MCF 10A (cell line): ENCODE data around the gene FBXO44. TPM values are rescaled to one million over a fixed set of nuclear protein-coding genes. Genes with fewer than 3 reads are reported as not detected.
A peak's percentile ranks its signal among the peaks of the same experiment; 100 is the strongest.

Experiments
- BruUV-seq: library from RNA; stranded (reverse); fragments of 400-500 nt; replicated peaks from 2 replicates; lab custom pipeline; 2021; lab: Mats Ljungman, UMichigan
- CTCF ChIA-PET: fragments of 300-600 bp; sonication (Branson Sonifier 250); formaldehyde crosslinking; extraction: SDS; loops from one replicate; lab custom pipeline; 2021; ENCODE audit warnings: antibody characterized with exemption, inconsistent platforms; lab: Yijun Ruan, JAX
- POLR2A ChIA-PET: fragments of 300-600, 350-650 bp; sonication (Branson Sonifier 250); formaldehyde crosslinking; extraction: SDS; loops from one replicate; lab custom pipeline; 2020; ENCODE audit warnings: antibody characterized with exemption, inconsistent platforms; lab: Yijun Ruan, JAX
- DNase-seq: peaks from one replicate; pipeline ENCODE4 v3.0.0-alpha.2; 2018; ENCODE audit not compliant: unreplicated experiment
- H3K27ac Mint-ChIP-seq: one replicate; pipeline ENCODE4 v1.8.0; 2022; ENCODE audit warnings: mild to moderate bottlenecking, low read depth, mixed read lengths; ENCODE audit not compliant: unreplicated experiment
- H3K27me3 Mint-ChIP-seq: one replicate; pipeline ENCODE4 v1.8.0; 2022; ENCODE audit warnings: mixed read lengths; ENCODE audit not compliant: insufficient read depth, unreplicated experiment
- H3K36me3 Mint-ChIP-seq: one replicate; pipeline ENCODE4 v1.8.0; 2022; ENCODE audit warnings: mild to moderate bottlenecking, moderate library complexity, mixed read lengths; ENCODE audit not compliant: insufficient read depth, unreplicated experiment
- H3K4me1 Mint-ChIP-seq: one replicate; pipeline ENCODE4 v1.8.0; 2022; ENCODE audit warnings: mixed read lengths; ENCODE audit not compliant: insufficient read depth, unreplicated experiment
- H3K4me3 Mint-ChIP-seq: one replicate; pipeline ENCODE4 v1.8.0; 2022; ENCODE audit warnings: mild to moderate bottlenecking, moderate library complexity, mixed read lengths; ENCODE audit not compliant: unreplicated experiment
- H3K9me3 Mint-ChIP-seq: one replicate; pipeline ENCODE4 v1.8.0; 2022; ENCODE audit warnings: mixed read lengths; ENCODE audit not compliant: unreplicated experiment
- intact Hi-C: fragments of 100-400 bp; cut with micrococcal nuclease; formaldehyde crosslinking; loops from 2 replicates; pipeline ENCODE4 v1.14.1; 2022
- total RNA-seq: library from RNA; stranded (reverse); gene quantifications from 2 replicates; pipeline ENCODE4 v1.2.3, GENCODE V29; 2022
- TF ChIP-seq, protein P1 (sequence below): fragments of 200-600 bp; IDR thresholded peaks from one replicate; pipeline ENCODE4 v1.8.0; 2022; ENCODE audit warnings: antibody characterized with exemption, mild to moderate bottlenecking; ENCODE audit not compliant: unreplicated experiment

FBXO44 gene
- total RNA-seq, 1 experiment from 2014 or later = 16.3 TPM

DNA sequence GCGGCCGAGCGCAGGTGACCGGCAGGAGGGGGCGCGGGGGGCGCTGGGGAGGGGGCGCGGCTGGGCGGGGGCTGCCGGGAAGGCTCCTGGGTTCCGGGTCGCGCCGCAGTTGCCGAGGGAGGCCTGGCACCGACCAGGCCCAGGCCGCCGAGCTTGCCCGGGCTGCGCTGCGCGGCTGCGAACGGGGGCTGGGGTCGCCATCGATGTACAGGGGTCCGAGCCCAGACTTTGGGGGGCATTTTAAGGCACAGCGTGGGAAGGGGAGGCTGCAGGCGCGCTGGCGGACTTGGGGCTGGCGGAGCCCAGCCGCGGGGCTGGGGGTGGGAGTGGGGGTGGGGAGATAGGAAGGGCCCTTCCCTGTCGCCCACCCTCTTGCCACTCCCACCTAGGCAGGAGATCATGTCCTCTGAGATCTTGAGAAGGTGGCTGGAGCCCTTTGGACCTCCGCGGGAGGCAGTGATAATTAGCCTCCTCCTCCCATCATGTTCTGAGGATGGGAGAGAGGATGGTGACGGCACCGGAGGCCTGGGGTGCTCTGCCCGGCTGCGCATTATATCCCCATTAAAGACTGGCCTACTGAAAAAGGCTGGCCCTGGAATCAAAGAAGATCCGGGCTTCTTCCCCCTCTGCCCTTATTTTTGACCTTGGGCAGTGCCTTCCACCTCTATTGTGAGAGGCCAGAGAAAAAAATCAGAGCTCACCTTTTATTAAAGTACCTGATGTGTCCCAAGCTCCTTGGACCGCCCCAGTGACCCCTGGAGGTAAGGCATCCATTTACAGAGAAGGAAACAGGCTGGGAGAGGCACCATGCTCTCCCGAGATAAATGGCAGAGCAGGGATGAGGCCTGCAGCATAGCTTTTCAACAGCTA is 497 bp downstream of the FBXO44 start:
- ChIA-PET POLR2A (interaction anchor here (0.6 to 2.6 kb wide), 11 partner anchors 9 to 413 kb away, joined by 3 to 11 read pairs (median 3); partner anchors contain the start of genes FBXO6, MAD2L2, MFN2 and MTOR), CTCF (interaction anchor here (0.6 to 4.4 kb wide), 6 partner anchors 9 to 414 kb away, joined by 3 to 27 read pairs (median 3); partner anchors contain the start of gene FBXO6)
- Mint-ChIP-seq H3K4me1 (no peaks in the 10 kb centered on the region), H3K4me3 (peak overlapping the region; percentile 76), H3K27ac (peak overlapping the region; percentile 66), H3K9me3 (no peaks in the 10 kb centered on the region), H3K36me3 (peaks cover 33% of the 10 kb centered on the region), H3K27me3 (no peaks in the 10 kb centered on the region)
- TF ChIP-seq, protein P1, sequence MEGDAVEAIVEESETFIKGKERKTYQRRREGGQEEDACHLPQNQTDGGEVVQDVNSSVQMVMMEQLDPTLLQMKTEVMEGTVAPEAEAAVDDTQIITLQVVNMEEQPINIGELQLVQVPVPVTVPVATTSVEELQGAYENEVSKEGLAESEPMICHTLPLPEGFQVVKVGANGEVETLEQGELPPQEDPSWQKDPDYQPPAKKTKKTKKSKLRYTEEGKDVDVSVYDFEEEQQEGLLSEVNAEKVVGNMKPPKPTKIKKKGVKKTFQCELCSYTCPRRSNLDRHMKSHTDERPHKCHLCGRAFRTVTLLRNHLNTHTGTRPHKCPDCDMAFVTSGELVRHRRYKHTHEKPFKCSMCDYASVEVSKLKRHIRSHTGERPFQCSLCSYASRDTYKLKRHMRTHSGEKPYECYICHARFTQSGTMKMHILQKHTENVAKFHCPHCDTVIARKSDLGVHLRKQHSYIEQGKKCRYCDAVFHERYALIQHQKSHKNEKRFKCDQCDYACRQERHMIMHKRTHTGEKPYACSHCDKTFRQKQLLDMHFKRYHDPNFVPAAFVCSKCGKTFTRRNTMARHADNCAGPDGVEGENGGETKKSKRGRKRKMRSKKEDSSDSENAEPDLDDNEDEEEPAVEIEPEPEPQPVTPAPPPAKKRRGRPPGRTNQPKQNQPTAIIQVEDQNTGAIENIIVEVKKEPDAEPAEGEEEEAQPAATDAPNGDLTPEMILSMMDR = no peak
- no TSS peak for BruUV-seq
- intact Hi-C loops = no loop called here
- no peak for DNase-seq

DNA sequence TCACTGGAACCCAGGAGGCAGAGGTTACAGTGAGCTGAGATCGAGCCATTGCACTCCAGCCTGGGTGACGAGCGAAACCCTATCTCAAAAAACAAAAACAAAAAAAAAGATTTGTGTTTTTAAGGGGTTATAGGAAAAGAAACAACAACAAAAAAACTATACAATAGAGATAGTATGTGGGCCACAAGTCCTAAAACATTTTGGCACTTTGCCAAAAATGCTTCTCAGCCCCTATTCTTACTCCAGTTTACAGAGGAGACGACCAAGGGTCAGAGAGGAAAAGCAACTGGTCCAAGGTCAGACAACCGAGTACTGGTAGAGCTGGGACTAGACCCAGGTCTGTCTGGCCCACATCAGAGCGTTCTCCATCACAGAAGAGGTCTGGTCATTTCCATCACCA is 3.0 kb downstream of the FBXO44 start:
- no TSS peak for BruUV-seq
- Mint-ChIP-seq H3K4me3 (no peak overlapping the region), H3K36me3 (peaks cover 36% of the 10 kb centered on the region), H3K9me3 (no peaks in the 10 kb centered on the region), H3K27ac (no peak overlapping the region), H3K4me1 (no peaks in the 10 kb centered on the region), H3K27me3 (no peaks in the 10 kb centered on the region)
- TF ChIP-seq, protein P1 = no peak
- DNase-seq = no peak
- intact Hi-C loops = no loop called here
- CTCF ChIA-PET = interaction anchor here (0.7 to 1.1 kb wide), 2 partner anchors 10 to 406 kb away, joined by 3 to 4 read pairs; no protein-coding TSS in a partner anchor
- POLR2A ChIA-PET = no interaction called here

DNA sequence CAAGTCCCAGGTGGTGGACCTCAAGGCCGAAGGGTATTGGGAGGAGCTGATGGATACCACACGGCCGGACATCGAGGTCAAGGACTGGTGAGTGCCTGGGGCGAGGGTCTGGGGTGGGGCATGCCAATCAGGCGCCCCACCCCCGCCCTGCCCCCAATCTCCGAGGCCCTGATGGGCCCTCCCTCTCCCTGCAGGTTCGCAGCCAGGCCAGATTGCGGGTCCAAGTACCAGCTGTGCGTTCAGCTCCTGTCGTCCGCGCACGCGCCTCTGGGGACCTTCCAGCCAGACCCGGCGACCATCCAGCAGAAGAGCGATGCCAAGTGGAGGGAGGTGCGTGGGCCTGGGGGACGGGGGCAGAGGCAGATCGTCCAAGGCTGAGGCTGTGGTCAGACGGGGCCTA is 3.9 kb downstream of the FBXO44 start:
- Mint-ChIP-seq H3K27me3 (no peaks in the 10 kb centered on the region), H3K36me3 (peaks cover 36% of the 10 kb centered on the region), H3K9me3 (no peaks in the 10 kb centered on the region), H3K4me1 (no peaks in the 10 kb centered on the region), H3K4me3 (no peak overlapping the region), H3K27ac (no peak overlapping the region)
- TF ChIP-seq, protein P1 = no peak
- intact Hi-C loops = no loop called here
- BruUV-seq = no TSS peak
- ChIA-PET CTCF (no interaction called here), POLR2A (no interaction called here)
- DNase-seq = no peak

DNA sequence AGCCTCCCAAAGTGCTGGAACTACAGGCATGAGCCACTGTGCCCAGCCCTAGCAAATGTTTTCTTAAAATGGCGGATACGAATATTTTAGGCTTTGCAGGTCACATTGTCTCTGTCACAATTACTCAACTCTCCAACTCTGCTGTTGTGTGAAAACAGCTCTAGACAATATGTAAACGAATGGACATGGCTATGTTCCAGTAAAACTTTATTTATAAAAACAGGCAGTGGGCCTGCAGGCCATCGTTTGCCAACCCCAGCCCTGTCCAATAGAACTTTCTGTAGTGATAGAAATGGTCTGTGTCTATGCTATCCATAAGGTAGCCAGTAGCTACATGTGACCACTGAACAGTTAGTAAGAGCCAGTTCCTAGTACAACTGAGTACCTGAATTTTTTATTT is 5.1 kb downstream of the FBXO44 start:
- H3K4me1 Mint-ChIP-seq = no peaks in the 10 kb centered on the region
- TF ChIP-seq, protein P1 = no peak
- peaks cover 36% of the 10 kb centered on the region for H3K36me3 Mint-ChIP-seq
- no peak overlapping the region for H3K27ac Mint-ChIP-seq
- DNase-seq = no peak
- ChIA-PET CTCF (interaction anchor here (2.0 kb wide), 1 partner anchor 60 kb away, joined by 6 read pairs; no protein-coding TSS in a partner anchor), POLR2A (interaction anchor here (1.3 kb wide), 1 partner anchor 63 kb away, joined by 4 read pairs; no protein-coding TSS in a partner anchor)
- no peaks in the 10 kb centered on the region for H3K27me3 Mint-ChIP-seq
- intact Hi-C loops = no loop called here
- no peak overlapping the region for H3K4me3 Mint-ChIP-seq
- no TSS peak for BruUV-seq
- no peaks in the 10 kb centered on the region for H3K9me3 Mint-ChIP-seq
